CD4-positive, alpha-beta memory T cell (primary cell): ENCODE data around the gene ART5. TPM values are rescaled to one million over a fixed set of nuclear protein-coding genes. Genes with fewer than 3 reads are reported as not detected.
A peak's percentile ranks its signal among the peaks of the same experiment; 100 is the strongest.

Experiments
- CTCF ChIA-PET: fragments of 350-600 bp; sonication (Branson Sonifier 250); formaldehyde crosslinking; loops from one replicate; lab custom pipeline; 2021; ENCODE audit warnings: inconsistent platforms; ENCODE audit not compliant: partially characterized antibody; lab: Charles Lee
- POLR2A ChIA-PET: fragments of 350-600 bp; sonication (Branson Sonifier 250); formaldehyde crosslinking; loops from one replicate; lab custom pipeline; 2021; ENCODE audit not compliant: partially characterized antibody; lab: Charles Lee
- DNase-seq, 5 donors: peaks; one replicate each; pipeline versions ENCODE4 v3.0.0 to v3.0.0-alpha.2; 2020 to 2022; ENCODE audit warnings: mixed read lengths in 1 of 5
- H3K27ac ChIP-seq: one replicate; pipeline ENCODE4 v1.7.0; 2013; ENCODE audit warnings: low read depth, low read length
- H3K27me3 ChIP-seq: 2 replicates; pipeline ENCODE4 v1.7.0; 2013; ENCODE audit warnings: mild to moderate bottlenecking, low read length, moderate library complexity; ENCODE audit not compliant: insufficient read depth
- H3K36me3 ChIP-seq: 2 replicates; pipeline ENCODE4 v1.7.0; 2013; ENCODE audit warnings: mild to moderate bottlenecking, low read length, moderate library complexity; ENCODE audit not compliant: insufficient read depth
- H3K4me1 ChIP-seq: 2 replicates; pipeline ENCODE4 v1.7.0; 2013; ENCODE audit warnings: mild to moderate bottlenecking, low read length, moderate library complexity; ENCODE audit not compliant: insufficient read depth
- H3K4me3 ChIP-seq, 2 donors: one replicate each; pipeline ENCODE4 v1.7.0; 2013; ENCODE audit warnings: low read length in 2 of 2, mild to moderate bottlenecking in 1 of 2
- H3K9me3 ChIP-seq, 2 donors: one replicate each; pipeline ENCODE4 v1.7.0; 2013; ENCODE audit warnings: low read length in 2 of 2, control low read depth in 1 of 2; ENCODE audit not compliant: control insufficient read depth in 1 of 2
- H3K27ac Mint-ChIP-seq, 7 donors: one replicate each; pipeline ENCODE4 v1.8.0; 2020 to 2021; ENCODE audit warnings: mixed read lengths in 7 of 7, mild to moderate bottlenecking in 6 of 7, inconsistent platforms in 3 of 7, moderate library complexity in 3 of 7
- H3K27me3 Mint-ChIP-seq, 2 donors: one replicate each; pipeline ENCODE4 v1.8.0; 2020 to 2021; ENCODE audit warnings: mixed read lengths in 2 of 2
- H3K36me3 Mint-ChIP-seq, 2 donors: one replicate each; pipeline ENCODE4 v1.8.0; 2020 to 2021; ENCODE audit warnings: mixed read lengths in 2 of 2, inconsistent platforms in 1 of 2, mild to moderate bottlenecking in 1 of 2
- H3K4me1 Mint-ChIP-seq, 4 donors: one replicate each; pipeline ENCODE4 v1.8.0; 2020 to 2021; ENCODE audit warnings: mixed read lengths in 4 of 4, mild to moderate bottlenecking in 1 of 4
- H3K4me3 Mint-ChIP-seq, 8 donors: one replicate each; pipeline ENCODE4 v1.8.0; 2020 to 2021; ENCODE audit warnings: mixed read lengths in 8 of 8, mild to moderate bottlenecking in 7 of 8, moderate library complexity in 6 of 8, inconsistent platforms in 3 of 8
- H3K9me3 Mint-ChIP-seq, 8 donors: one replicate each; pipeline ENCODE4 v1.8.0; 2020 to 2021; ENCODE audit warnings: mixed read lengths in 8 of 8, mild to moderate bottlenecking in 5 of 8, inconsistent platforms in 3 of 8, moderate library complexity in 1 of 8
- intact Hi-C: fragments of 100-400 bp; cut with micrococcal nuclease; formaldehyde crosslinking; loops from one replicate; pipeline ENCODE4 v1.15.1; 2023
- polyA plus RNA-seq, 2 donors: library from polyadenylated mRNA; unstranded; fragments of 300-500 nt; fragmentation: Illumina TruSeq; gene quantifications; one replicate each; pipeline ENCODE4 v1.2.3, GENCODE V29; 2021
- total RNA-seq, 2 experiments: library from RNA; stranded (reverse); gene quantifications; one replicate each; pipeline ENCODE4 v1.2.3, GENCODE V29; 2021

The ART5 gene
- total and polyA plus RNA-seq, 4 experiments from 2014 or later, result not detected

GRCh38 chr11:3631331-3631730 is 10.5 kb downstream of the ART5 start:
- H3K36me3 ChIP-seq, result no peaks in the 10 kb centered on the region
- peaks cover 0 to 6% (median 1%) of the 10 kb centered on the region in 4 donors for H3K4me1 Mint-ChIP-seq
- ChIA-PET CTCF (no interaction called here), POLR2A (no interaction called here)
- H3K4me3 Mint-ChIP-seq, result no peak overlapping the region
- H3K4me1 ChIP-seq, result no peaks in the 10 kb centered on the region
- intact Hi-C loops, result no loop called here
- H3K9me3 Mint-ChIP-seq, result peaks cover 0 to 2% (median 0%) of the 10 kb centered on the region in 8 donors
- no peaks in the 10 kb centered on the region for H3K27me3 ChIP-seq
- no peaks in the 10 kb centered on the region for H3K27me3 Mint-ChIP-seq
- H3K36me3 Mint-ChIP-seq, result no peaks in the 10 kb centered on the region
- no peak overlapping the region for H3K27ac Mint-ChIP-seq
- no peak for DNase-seq
- H3K9me3 ChIP-seq, result no peaks in the 10 kb centered on the region
- no peak overlapping the region for H3K27ac ChIP-seq
- H3K4me3 ChIP-seq, result no peak overlapping the region

GRCh38 chr11:3627291-3627690 is 14.5 kb downstream of the ART5 start:
- CTCF ChIA-PET, result interaction anchor here (0.7 kb wide), 1 partner anchor 13 kb away, joined by 3 read pairs; no protein-coding TSS in a partner anchor
- Mint-ChIP-seq H3K27me3 (no peaks in the 10 kb centered on the region), H3K4me3 (no peak overlapping the region), H3K36me3 (no peaks in the 10 kb centered on the region), H3K9me3 (no peaks in the 10 kb centered on the region), H3K27ac (no peak overlapping the region), H3K4me1 (peaks cover 0 to 6% (median 2%) of the 10 kb centered on the region in 4 donors)
- DNase-seq, result no peak
- Histone ChIP-seq H3K27me3 (no peaks in the 10 kb centered on the region), H3K36me3 (no peaks in the 10 kb centered on the region), H3K4me3 (no peak overlapping the region), H3K4me1 (no peaks in the 10 kb centered on the region), H3K9me3 (no peaks in the 10 kb centered on the region), H3K27ac (no peak overlapping the region)
- POLR2A ChIA-PET, result no interaction called here
- intact Hi-C loops, result no loop called here

- Mint-ChIP-seq H3K36me3 (no peaks in the 10 kb centered on the region), H3K4me1 (peaks cover 0 to 6% (median 2%) of the 10 kb centered on the region in 4 donors), H3K27ac (no peak overlapping the region), H3K4me3 (peak overlapping the region in 1 of 8 donors; percentile 15), H3K27me3 (no peaks in the 10 kb centered on the region), H3K9me3 (no peaks in the 10 kb centered on the region)
- ChIA-PET POLR2A (no interaction called here), CTCF (no interaction called here)
- no peaks in the 10 kb centered on the region for H3K36me3 ChIP-seq
- no peaks in the 10 kb centered on the region for H3K27me3 ChIP-seq
- H3K9me3 ChIP-seq, result no peaks in the 10 kb centered on the region
- no peak overlapping the region for H3K27ac ChIP-seq
- H3K4me1 ChIP-seq, result no peaks in the 10 kb centered on the region
- no peak for DNase-seq
- intact Hi-C loops, result no loop called here
- no peak overlapping the region for H3K4me3 ChIP-seq
Observed at GRCh38 chr11:3626250-3626960, 15.4 kb downstream of the ART5 start.

- no peaks in the 10 kb centered on the region for H3K27me3 ChIP-seq
- no peak for DNase-seq
- Mint-ChIP-seq H3K27ac (no peak overlapping the region), H3K27me3 (no peaks in the 10 kb centered on the region), H3K4me3 (no peak overlapping the region), H3K36me3 (no peaks in the 10 kb centered on the region), H3K4me1 (peaks cover 0 to 6% (median 2%) of the 10 kb centered on the region in 4 donors), H3K9me3 (no peaks in the 10 kb centered on the region)
- no peaks in the 10 kb centered on the region for H3K9me3 ChIP-seq
- H3K4me1 ChIP-seq, result no peaks in the 10 kb centered on the region
- H3K36me3 ChIP-seq, result no peaks in the 10 kb centered on the region
- intact Hi-C loops, result no loop called here
- CTCF ChIA-PET, result no interaction called here
- H3K4me3 ChIP-seq, result no peak overlapping the region
- POLR2A ChIA-PET, result no interaction called here
- no peak overlapping the region for H3K27ac ChIP-seq
Observed at GRCh38 chr11:3623767-3624458, 17.9 kb downstream of the ART5 start.

- Histone ChIP-seq H3K27ac (no peak overlapping the region), H3K4me3 (no peak overlapping the region), H3K4me1 (no peaks in the 10 kb centered on the region), H3K27me3 (no peaks in the 10 kb centered on the region), H3K9me3 (no peaks in the 10 kb centered on the region), H3K36me3 (no peaks in the 10 kb centered on the region)
- no peaks in the 10 kb centered on the region for H3K9me3 Mint-ChIP-seq
- H3K4me3 Mint-ChIP-seq, result no peak overlapping the region
- ChIA-PET CTCF (no interaction called here), POLR2A (no interaction called here)
- intact Hi-C loops, result no loop called here
- H3K36me3 Mint-ChIP-seq, result no peaks in the 10 kb centered on the region
- DNase-seq, result no peak
- no peaks in the 10 kb centered on the region for H3K27me3 Mint-ChIP-seq
- peaks cover 0 to 6% (median 2%) of the 10 kb centered on the region in 4 donors for H3K4me1 Mint-ChIP-seq
- H3K27ac Mint-ChIP-seq, result peak overlapping the region in 1 of 7 donors; percentile 8
Observed at GRCh38 chr11:3623121-3623520, 18.7 kb downstream of the ART5 start.

GRCh38 chr11:3622521-3622920 is 19.3 kb downstream of the ART5 start:
- no peak overlapping the region for H3K27ac ChIP-seq
- no peak overlapping the region for H3K4me3 ChIP-seq
- Mint-ChIP-seq H3K4me1 (peaks cover 0 to 6% (median 2%) of the 10 kb centered on the region in 4 donors), H3K4me3 (no peak overlapping the region), H3K27me3 (no peaks in the 10 kb centered on the region), H3K27ac (no peak overlapping the region), H3K9me3 (no peaks in the 10 kb centered on the region), H3K36me3 (no peaks in the 10 kb centered on the region)
- ChIA-PET CTCF (no interaction called here), POLR2A (no interaction called here)
- intact Hi-C loops, result no loop called here
- no peaks in the 10 kb centered on the region for H3K4me1 ChIP-seq
- no peak for DNase-seq
- H3K27me3 ChIP-seq, result no peaks in the 10 kb centered on the region
- no peaks in the 10 kb centered on the region for H3K36me3 ChIP-seq
- H3K9me3 ChIP-seq, result no peaks in the 10 kb centered on the region

- ChIA-PET CTCF (interaction anchor here (1.9 kb wide), 1 partner anchor 8 kb away, joined by 7 read pairs; no protein-coding TSS in a partner anchor), POLR2A (no interaction called here)
- intact Hi-C loops, result no loop called here
- Histone ChIP-seq H3K36me3 (no peaks in the 10 kb centered on the region), H3K9me3 (no peaks in the 10 kb centered on the region), H3K27me3 (no peaks in the 10 kb centered on the region), H3K27ac (no peak overlapping the region), H3K4me1 (peaks cover 12% of the 10 kb centered on the region), H3K4me3 (no peak overlapping the region)
- no peaks in the 10 kb centered on the region for H3K36me3 Mint-ChIP-seq
- H3K27ac Mint-ChIP-seq, result peak overlapping the region in 2 of 7 donors; percentile 34 to 36
- no peak for DNase-seq
- no peaks in the 10 kb centered on the region for H3K9me3 Mint-ChIP-seq
- no peak overlapping the region for H3K4me3 Mint-ChIP-seq
- no peaks in the 10 kb centered on the region for H3K27me3 Mint-ChIP-seq
- H3K4me1 Mint-ChIP-seq, result peaks cover 10 to 14% (median 11%) of the 10 kb centered on the region in 4 donors
Observed at GRCh38 chr11:3617990-3618389, 23.8 kb downstream of the ART5 start.
